Trophoblast cell (in vitro differentiated cells and primary cell): ENCODE measurements around the gene DMXL2.

Experiments
- DNase-seq, 2 donors: peaks; one replicate each; pipeline ENCODE4 v3.0.0-alpha.2; 2016
- H2AFZ ChIP-seq: 2 replicates; pipeline ENCODE4 v1.6.1; 2013; ENCODE audit warnings: low read length, moderate library complexity, mild to moderate bottlenecking; ENCODE audit not compliant: insufficient read depth, poor library complexity
- H2AK5ac ChIP-seq: 2 replicates; pipeline ENCODE4 v1.6.1; 2013; ENCODE audit warnings: mild to moderate bottlenecking, low read length
- H2BK120ac ChIP-seq: 2 replicates; pipeline ENCODE4 v1.6.1; 2013; ENCODE audit warnings: low read length, mild to moderate bottlenecking, moderate library complexity; ENCODE audit not compliant: insufficient read depth, poor library complexity
- H2BK12ac ChIP-seq: 2 replicates; pipeline ENCODE4 v1.6.1; 2013; ENCODE audit warnings: mild to moderate bottlenecking, low read length, moderate library complexity
- H2BK5ac ChIP-seq: 2 replicates; pipeline ENCODE4 v1.6.1; 2013; ENCODE audit warnings: low read length, low read depth, moderate library complexity, mild to moderate bottlenecking; ENCODE audit not compliant: poor library complexity
- H3K14ac ChIP-seq: 2 replicates; pipeline ENCODE4 v1.6.1; 2013; ENCODE audit warnings: mild to moderate bottlenecking, low read length
- H3K18ac ChIP-seq: 2 replicates; pipeline ENCODE4 v1.6.1; 2013; ENCODE audit warnings: mild to moderate bottlenecking, low read length
- H3K23ac ChIP-seq: 2 replicates; pipeline ENCODE4 v1.6.1; 2013; ENCODE audit warnings: low read length
- H3K27ac ChIP-seq: 2 replicates; pipeline ENCODE4 v1.5.1; 2013; ENCODE audit warnings: low read depth, mild to moderate bottlenecking, inconsistent platforms, low read length, moderate library complexity
- H3K27me3 ChIP-seq: 2 replicates; pipeline ENCODE4 v1.6.1; 2013; ENCODE audit warnings: inconsistent platforms, mild to moderate bottlenecking, low read length, moderate library complexity; ENCODE audit not compliant: insufficient read depth
- H3K36me3 ChIP-seq, 2 experiments: 1 replicate in 1 of 2; 2 replicates in 1 of 2; pipeline ENCODE4 v1.6.1; 2013; ENCODE audit warnings: low read length in 2 of 2, mild to moderate bottlenecking in 2 of 2, moderate library complexity in 1 of 2; ENCODE audit not compliant: insufficient read depth in 2 of 2, control insufficient read depth in 1 of 2
- H3K4ac ChIP-seq: 2 replicates; pipeline ENCODE4 v1.6.1; 2013; ENCODE audit warnings: low read depth, mild to moderate bottlenecking, low read length, moderate library complexity
- H3K4me1 ChIP-seq, 2 experiments: 1 replicate in 1 of 2; 2 replicates in 1 of 2; pipeline ENCODE4 v1.6.1; 2013; ENCODE audit warnings: low read length in 2 of 2, mild to moderate bottlenecking in 2 of 2, moderate library complexity in 1 of 2; ENCODE audit not compliant: insufficient read depth in 2 of 2, control insufficient read depth in 1 of 2
- H3K4me2 ChIP-seq: 2 replicates; pipeline ENCODE4 v1.6.1; 2013; ENCODE audit warnings: inconsistent platforms, mild to moderate bottlenecking, low read length, moderate library complexity
- H3K4me3 ChIP-seq: 2 replicates; pipeline ENCODE4 v1.5.1; 2013; ENCODE audit warnings: mild to moderate bottlenecking, low read depth, low read length, inconsistent platforms
- H3K79me1 ChIP-seq: one replicate; pipeline ENCODE4 v1.6.1; 2013; ENCODE audit warnings: low read length
- H3K79me2 ChIP-seq: 2 replicates; pipeline ENCODE4 v1.6.1; 2013; ENCODE audit warnings: low read length, mild to moderate bottlenecking; ENCODE audit not compliant: control insufficient read depth, insufficient read depth, poor library complexity
- H3K9ac ChIP-seq: 2 replicates; pipeline ENCODE4 v1.6.1; 2013; ENCODE audit warnings: mild to moderate bottlenecking, low read length
- H3K9me3 ChIP-seq: 2 replicates; pipeline ENCODE4 v1.6.1; 2013; ENCODE audit warnings: low read depth, mild to moderate bottlenecking, control low read depth, inconsistent platforms, low read length; ENCODE audit not compliant: insufficient read depth
- H4K12ac ChIP-seq: 2 replicates; pipeline ENCODE4 v1.6.1; 2013; ENCODE audit warnings: low read depth, mild to moderate bottlenecking, low read length, moderate library complexity
- H4K8ac ChIP-seq: 2 replicates; pipeline ENCODE4 v1.6.1; 2013; ENCODE audit warnings: low read depth, mild to moderate bottlenecking, low read length, moderate library complexity
- H4K91ac ChIP-seq: one replicate; pipeline ENCODE4 v1.6.1; 2013; ENCODE audit warnings: low read depth, mild to moderate bottlenecking, low read length, moderate library complexity
- WGBS: extraction: QIAGEN DNeasy Blood & Tissue Kit; methylation state at CpG from one replicate; pipeline ENCODE4 v1.1.7; 2013; ENCODE audit warnings: missing lambda C conversion rate; ENCODE audit not compliant: insufficient read length, insufficient coverage; ENCODE audit errors: extremely low coverage; 5-methylcytosine and 5-hydroxymethylcytosine counted together

Gene DMXL2

GRCh38 chr15:51601801-51602200 lies 20.8 kb downstream of the DMXL2 start:
- Histone ChIP-seq H3K36me3 (no peaks in the 10 kb centered on the region), H2BK120ac (no peak overlapping the region), H3K4me1 (peaks cover 5 to 8% of the 10 kb centered on the region in 2 experiments), H3K27me3 (no peaks in the 10 kb centered on the region), H2BK12ac (no peak overlapping the region), H3K27ac (no peak overlapping the region), H4K12ac (no peak overlapping the region), H2AK5ac (no peak overlapping the region), H3K79me2 (no peaks in the 10 kb centered on the region), H3K4ac (no peak overlapping the region), H3K23ac (no peak overlapping the region), H3K4me3 (no peak overlapping the region), H3K9me3 (no peaks in the 10 kb centered on the region), H2BK5ac (no peak overlapping the region), H3K18ac (no peak overlapping the region), H4K8ac (no peak overlapping the region), H3K14ac (no peak overlapping the region), H3K9ac (no peak overlapping the region), H3K4me2 (no peak overlapping the region), H2AFZ (no peak overlapping the region), H3K79me1 (no peaks in the 10 kb centered on the region), H4K91ac (no peak overlapping the region)
- WGBS, result no CpG with 5 or more reads among the region's 1 CpG
- no peak for DNase-seq

GRCh38 chr15:51600114-51600513 lies 22.5 kb downstream of the DMXL2 start:
- Histone ChIP-seq H3K9ac (no peak overlapping the region), H3K4ac (no peak overlapping the region), H3K14ac (no peak overlapping the region), H3K18ac (no peak overlapping the region), H3K27ac (no peak overlapping the region), H2AK5ac (no peak overlapping the region), H2BK5ac (no peak overlapping the region), H3K79me2 (no peaks in the 10 kb centered on the region), H2BK12ac (no peak overlapping the region), H2BK120ac (no peak overlapping the region), H3K9me3 (no peaks in the 10 kb centered on the region), H3K4me2 (no peak overlapping the region), H3K4me1 (peaks cover 5 to 8% of the 10 kb centered on the region in 2 experiments), H4K8ac (no peak overlapping the region), H3K79me1 (no peaks in the 10 kb centered on the region), H4K12ac (no peak overlapping the region), H4K91ac (no peak overlapping the region), H3K36me3 (no peaks in the 10 kb centered on the region), H3K23ac (no peak overlapping the region), H3K27me3 (no peaks in the 10 kb centered on the region), H3K4me3 (no peak overlapping the region), H2AFZ (no peak overlapping the region)
- DNase-seq, result peak in 1 of 2 donors; percentile 44
- no CpG with 5 or more reads among the region's 1 CpG for WGBS

- Histone ChIP-seq H3K14ac (no peak overlapping the region), H3K27me3 (no peaks in the 10 kb centered on the region), H3K4me1 (no peaks in the 10 kb centered on the region), H2BK5ac (no peak overlapping the region), H3K79me2 (no peaks in the 10 kb centered on the region), H3K9me3 (peaks cover 5% of the 10 kb centered on the region), H3K36me3 (no peaks in the 10 kb centered on the region), H2AK5ac (no peak overlapping the region), H2BK120ac (no peak overlapping the region), H3K27ac (no peak overlapping the region), H3K9ac (no peak overlapping the region), H4K8ac (no peak overlapping the region), H3K4me2 (no peak overlapping the region), H3K4ac (no peak overlapping the region), H3K4me3 (no peak overlapping the region), H4K12ac (no peak overlapping the region), H4K91ac (no peak overlapping the region), H3K18ac (no peak overlapping the region), H2BK12ac (no peak overlapping the region), H3K79me1 (no peaks in the 10 kb centered on the region), H2AFZ (no peak overlapping the region), H3K23ac (no peak overlapping the region)
- DNase-seq, result no peak
- no CpG with 5 or more reads among the region's 2 CpGs for WGBS
Observed at GRCh38 chr15:51589881-51590568, 32.5 kb downstream of the DMXL2 start.

- no peak overlapping the region for H3K4me2 ChIP-seq
- H4K91ac ChIP-seq, result no peak overlapping the region
- H2AFZ ChIP-seq, result no peak overlapping the region
- H3K9ac ChIP-seq, result no peak overlapping the region
- no peak overlapping the region for H2BK12ac ChIP-seq
- no peak overlapping the region for H3K14ac ChIP-seq
- no peak overlapping the region for H2AK5ac ChIP-seq
- H3K79me2 ChIP-seq, result no peaks in the 10 kb centered on the region
- no peaks in the 10 kb centered on the region for H3K79me1 ChIP-seq
- no peak overlapping the region for H2BK120ac ChIP-seq
- H3K23ac ChIP-seq, result no peak overlapping the region
- H3K36me3 ChIP-seq, result no peaks in the 10 kb centered on the region
- no peaks in the 10 kb centered on the region for H3K4me1 ChIP-seq
- WGBS, result no CpG with 5 or more reads among the region's 3 CpGs
- peaks cover 5% of the 10 kb centered on the region for H3K9me3 ChIP-seq
- H3K4me3 ChIP-seq, result no peak overlapping the region
- DNase-seq, result peak in 1 of 2 donors; percentile 19
- no peak overlapping the region for H3K18ac ChIP-seq
- no peak overlapping the region for H3K27ac ChIP-seq
- H4K8ac ChIP-seq, result no peak overlapping the region
- no peak overlapping the region for H4K12ac ChIP-seq
- no peak overlapping the region for H3K4ac ChIP-seq
- no peaks in the 10 kb centered on the region for H3K27me3 ChIP-seq
- no peak overlapping the region for H2BK5ac ChIP-seq
Observed at GRCh38 chr15:51588966-51589365, 33.6 kb downstream of the DMXL2 start.
